Neutrophil (primary cell): Measurements from ENCODE around the gene OR6T1.

Source experiments
- H3K27ac ChIP-seq: fragments of 200-600 bp; sonication (generic); 2 replicates; pipeline ENCODE4 v1.5.1; 2016; ENCODE audit warnings: mild to moderate bottlenecking, moderate library complexity
- H3K27me3 ChIP-seq: fragments of 200-600 bp; sonication (generic); 2 replicates; pipeline ENCODE4 v1.6.0; 2016; ENCODE audit warnings: mild to moderate bottlenecking
- H3K36me3 ChIP-seq: fragments of 200-600 bp; sonication (generic); 2 replicates; pipeline ENCODE4 v1.5.1; 2017
- H3K4me1 ChIP-seq, 2 experiments: fragments of 200-600 bp in 1 of 2; sonication (generic) in 1 of 2; 1 replicate in 1 of 2; 2 replicates in 1 of 2; pipeline versions ENCODE4 v1.5.1 to v1.6.1; 2013 to 2016; ENCODE audit warnings: low read depth in 1 of 2, low read length in 1 of 2, mild to moderate bottlenecking in 1 of 2, moderate library complexity in 1 of 2; ENCODE audit not compliant: control insufficient read depth in 1 of 2, insufficient read depth in 1 of 2
- H3K4me3 ChIP-seq, 2 experiments: fragments of 200-600 bp in 1 of 2; sonication (generic) in 1 of 2; 1 replicate in 1 of 2; 2 replicates in 1 of 2; pipeline ENCODE4 v1.5.1; 2013 to 2016; ENCODE audit warnings: low read depth in 1 of 2, low read length in 1 of 2, mild to moderate bottlenecking in 1 of 2, moderate library complexity in 1 of 2
- H3K9me3 ChIP-seq: fragments of 200-600 bp; sonication (generic); 2 replicates; pipeline ENCODE4 v1.5.1; 2016
- TF ChIP-seq, protein P1 (sequence below): fragments of 200-600 bp; sonication (generic); IDR thresholded peaks from 2 replicates; pipeline ENCODE4 v1.5.1; 2016; ENCODE audit warnings: antibody characterized with exemption

Gene OR6T1

GRCh38 chr11:123905826-123906225, 37.8 kb downstream of the OR6T1 start:
- Histone ChIP-seq H3K4me1 (no peaks in the 10 kb centered on the region), H3K4me3 (no peak overlapping the region), H3K9me3 (no peaks in the 10 kb centered on the region), H3K36me3 (no peaks in the 10 kb centered on the region), H3K27me3 (no peaks in the 10 kb centered on the region), H3K27ac (no peak overlapping the region)
- TF ChIP-seq, protein P1, sequence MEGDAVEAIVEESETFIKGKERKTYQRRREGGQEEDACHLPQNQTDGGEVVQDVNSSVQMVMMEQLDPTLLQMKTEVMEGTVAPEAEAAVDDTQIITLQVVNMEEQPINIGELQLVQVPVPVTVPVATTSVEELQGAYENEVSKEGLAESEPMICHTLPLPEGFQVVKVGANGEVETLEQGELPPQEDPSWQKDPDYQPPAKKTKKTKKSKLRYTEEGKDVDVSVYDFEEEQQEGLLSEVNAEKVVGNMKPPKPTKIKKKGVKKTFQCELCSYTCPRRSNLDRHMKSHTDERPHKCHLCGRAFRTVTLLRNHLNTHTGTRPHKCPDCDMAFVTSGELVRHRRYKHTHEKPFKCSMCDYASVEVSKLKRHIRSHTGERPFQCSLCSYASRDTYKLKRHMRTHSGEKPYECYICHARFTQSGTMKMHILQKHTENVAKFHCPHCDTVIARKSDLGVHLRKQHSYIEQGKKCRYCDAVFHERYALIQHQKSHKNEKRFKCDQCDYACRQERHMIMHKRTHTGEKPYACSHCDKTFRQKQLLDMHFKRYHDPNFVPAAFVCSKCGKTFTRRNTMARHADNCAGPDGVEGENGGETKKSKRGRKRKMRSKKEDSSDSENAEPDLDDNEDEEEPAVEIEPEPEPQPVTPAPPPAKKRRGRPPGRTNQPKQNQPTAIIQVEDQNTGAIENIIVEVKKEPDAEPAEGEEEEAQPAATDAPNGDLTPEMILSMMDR, result no peak

DNA sequence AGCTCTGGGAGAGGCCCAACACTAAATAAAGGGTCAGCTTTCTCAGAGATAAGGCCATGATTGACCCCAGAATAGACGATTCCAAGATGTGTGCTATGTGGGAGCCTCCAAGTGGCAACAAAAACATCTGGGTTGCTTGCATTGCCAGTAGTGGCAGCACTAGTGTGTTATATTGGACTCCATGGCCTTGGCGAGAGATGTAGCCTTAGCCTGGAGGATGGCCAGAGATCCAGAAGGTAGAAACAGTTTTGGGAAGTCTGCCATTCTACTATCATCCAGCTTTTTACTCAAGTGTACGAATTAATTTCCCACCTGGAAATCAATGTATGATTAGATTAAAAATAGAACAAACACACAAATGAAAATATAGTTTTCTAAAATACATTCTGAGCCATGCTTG, 38.7 kb downstream of the OR6T1 start:
- Histone ChIP-seq H3K9me3 (no peaks in the 10 kb centered on the region), H3K27me3 (no peaks in the 10 kb centered on the region), H3K36me3 (no peaks in the 10 kb centered on the region), H3K27ac (no peak overlapping the region), H3K4me1 (no peaks in the 10 kb centered on the region), H3K4me3 (no peak overlapping the region)
- TF ChIP-seq, protein P1, result no peak

DNA sequence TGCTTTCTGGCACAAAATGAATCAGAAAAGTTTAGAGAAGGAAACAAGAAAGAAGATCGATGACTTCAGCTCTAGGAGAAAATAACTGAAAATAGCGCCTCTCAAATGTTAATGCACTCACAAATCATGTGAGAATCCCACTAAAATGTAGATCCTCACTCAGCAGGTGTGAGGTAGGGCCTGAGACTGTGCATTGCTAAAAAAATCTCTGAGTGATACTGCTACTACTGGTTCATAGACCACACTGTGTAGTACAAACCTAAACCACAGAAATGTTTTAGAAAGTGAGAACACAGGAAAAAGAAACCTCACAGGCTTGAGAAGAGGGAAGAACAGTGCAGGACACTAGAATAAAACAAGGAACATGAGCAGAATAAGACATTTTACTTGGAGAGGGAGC, 39.7 kb downstream of the OR6T1 start:
- Histone ChIP-seq H3K27ac (no peak overlapping the region), H3K4me1 (no peaks in the 10 kb centered on the region), H3K27me3 (no peaks in the 10 kb centered on the region), H3K36me3 (no peaks in the 10 kb centered on the region), H3K9me3 (no peaks in the 10 kb centered on the region), H3K4me3 (no peak overlapping the region)
- TF ChIP-seq, protein P1, result no peak

- no peak within 1 kb of the TSS for H3K4me3 ChIP-seq
- H3K36me3 ChIP-seq, result no peaks in the 10 kb centered on the region
- H3K4me1 ChIP-seq, result no peaks in the 10 kb centered on the region
- H3K9me3 ChIP-seq, result no peaks in the 10 kb centered on the region
- no peaks in the 10 kb centered on the region for H3K27me3 ChIP-seq
- no peak within 1 kb of the TSS for H3K27ac ChIP-seq
- TF ChIP-seq, protein P1, result no peak
Observed at GRCh38 chr11:123901867-123902266, 41.8 kb downstream of the OR6T1 start, which contains the start of gene OR8D4. OR8D4 (plus strand) TSS chr11:123902167; CDS start chr11:123906432, 4,265 bp downstream.

- Histone ChIP-seq H3K27ac (no peak overlapping the region), H3K36me3 (no peaks in the 10 kb centered on the region), H3K4me1 (no peaks in the 10 kb centered on the region), H3K4me3 (no peak overlapping the region), H3K27me3 (no peaks in the 10 kb centered on the region), H3K9me3 (no peaks in the 10 kb centered on the region)
- TF ChIP-seq, protein P1, result no peak
Observed at GRCh38 chr11:123899792-123900191, 43.8 kb downstream of the OR6T1 start.
